ENCODE results near the gene NEU2. TPM values are rescaled to one million over a fixed set of nuclear protein-coding genes. Genes with fewer than 3 reads are reported as not detected.
"Not testable (repeated sequence)": the region's sequence is repeated elsewhere in the genome, so short reads cannot be mapped to it uniquely, and the experiment has no call there.

NEU2 gene
- total and polyA plus RNA-seq, 2 experiments from 2014 or later, result not detected

GRCh38 chr2:233048569-233049193, 16.2 kb downstream of the NEU2 start:
- no peaks in the 10 kb centered on the region for H3K9me3 ChIP-seq (ENCODE audit: low read depth)
- 84% methylated on average over 10 of the region's 10 CpGs for WGBS (ENCODE audit: low lambda C conversion rate, missing lambda C conversion rate)
- no peaks in the 10 kb centered on the region for H3K36me3 ChIP-seq (replicated peaks; ENCODE audit: insufficient read depth, low read depth)
- no peak overlapping the region for H3K4me3 ChIP-seq
- H2AFZ ChIP-seq, result no peak overlapping the region
- peaks cover 8% of the 10 kb centered on the region for H3K27me3 ChIP-seq
- TF ChIP-seq CTCF (IDR thresholded peaks at IDR 0.05; ENCODE audit: poor library complexity), result no peak
- no peak overlapping the region for H3K4me2 ChIP-seq
- no peaks in the 10 kb centered on the region for H3K79me2 ChIP-seq
- no peaks in the 10 kb centered on the region for H3K4me1 ChIP-seq (ENCODE audit: insufficient read depth)
- no peaks in the 10 kb centered on the region for H4K20me1 ChIP-seq (ENCODE audit: insufficient read depth, poor library complexity, severe bottlenecking)
- no peak overlapping the region for H3K27ac ChIP-seq
- H3K9me2 ChIP-seq (replicated peaks; ENCODE audit: insufficient read depth), result no peaks in the 10 kb centered on the region
- DNase-seq (ENCODE audit: low spot score), result no peak

- no peaks in the 10 kb centered on the region for H4K20me1 ChIP-seq (ENCODE audit: insufficient read depth, poor library complexity, severe bottlenecking)
- no peaks in the 10 kb centered on the region for H3K36me3 ChIP-seq (replicated peaks; ENCODE audit: insufficient read depth, low read depth)
- H3K4me3 ChIP-seq, result no peak overlapping the region
- no peaks in the 10 kb centered on the region for H3K9me2 ChIP-seq (replicated peaks; ENCODE audit: insufficient read depth)
- TF ChIP-seq EZH2 (IDR thresholded peaks at IDR 0.05; ENCODE audit: borderline replicate concordance) (no peak), CTCF (IDR thresholded peaks at IDR 0.05; ENCODE audit: poor library complexity) (no peak), EZH2phosphoT487 (IDR thresholded peaks at IDR 0.05; ENCODE audit: low read depth, severe bottlenecking, unreplicated experiment) (no peak)
- no peaks in the 10 kb centered on the region for H3K79me2 ChIP-seq
- H3K4me1 ChIP-seq (ENCODE audit: insufficient read depth), result no peaks in the 10 kb centered on the region
- no peak for DNase-seq (ENCODE audit: low spot score)
- H2AFZ ChIP-seq, result no peak overlapping the region
- no peak overlapping the region for H3K27ac ChIP-seq
- no peaks in the 10 kb centered on the region for H3K9me3 ChIP-seq (ENCODE audit: low read depth)
- H3K4me2 ChIP-seq, result no peak overlapping the region
- WGBS (ENCODE audit: low lambda C conversion rate, missing lambda C conversion rate), result 53% methylated on average over 4 of the region's 4 CpGs
- peaks cover 8% of the 10 kb centered on the region for H3K27me3 ChIP-seq
Observed at GRCh38 chr2:233049194-233049761, 16.8 kb downstream of the NEU2 start.

- DNase-seq (ENCODE audit: low spot score), result no peak
- TF ChIP-seq CTCF (IDR thresholded peaks at IDR 0.05; ENCODE audit: poor library complexity), result no peak
- TF ChIP-seq EZH2phosphoT487 (IDR thresholded peaks at IDR 0.05; ENCODE audit: low read depth, severe bottlenecking, unreplicated experiment), result no peak
- TF ChIP-seq EZH2 (IDR thresholded peaks at IDR 0.05; ENCODE audit: borderline replicate concordance), result no peak
- Histone ChIP-seq H3K27me3 (peaks cover 8% of the 10 kb centered on the region), H3K4me1 (ENCODE audit: insufficient read depth) (no peaks in the 10 kb centered on the region), H3K27ac (no peak overlapping the region), H4K20me1 (ENCODE audit: insufficient read depth, poor library complexity, severe bottlenecking) (no peaks in the 10 kb centered on the region), H3K4me2 (no peak overlapping the region), H2AFZ (no peak overlapping the region), H3K36me3 (replicated peaks; ENCODE audit: insufficient read depth, low read depth) (no peaks in the 10 kb centered on the region), H3K79me2 (no peaks in the 10 kb centered on the region), H3K4me3 (no peak overlapping the region), H3K9me2 (replicated peaks; ENCODE audit: insufficient read depth) (no peaks in the 10 kb centered on the region), H3K9me3 (ENCODE audit: low read depth) (no peaks in the 10 kb centered on the region)
- WGBS (ENCODE audit: low lambda C conversion rate, missing lambda C conversion rate), result 25% methylated on average over 24 of the region's 24 CpGs
Observed at GRCh38 chr2:233051241-233052149, 19.0 kb downstream of the NEU2 start.

- H3K9me2 ChIP-seq (replicated peaks; ENCODE audit: insufficient read depth); DNase-seq (ENCODE audit: low spot score); H3K9me3 ChIP-seq (ENCODE audit: low read depth); H3K79me2 ChIP-seq; H2AFZ ChIP-seq; H3K4me1 ChIP-seq (ENCODE audit: insufficient read depth); H4K20me1 ChIP-seq (ENCODE audit: insufficient read depth, poor library complexity, severe bottlenecking); H3K4me2 ChIP-seq; H3K4me3 ChIP-seq; H3K36me3 ChIP-seq (replicated peaks; ENCODE audit: insufficient read depth, low read depth); H3K27ac ChIP-seq; H3K27me3 ChIP-seq: not testable (repeated sequence)
- WGBS (ENCODE audit: low lambda C conversion rate, missing lambda C conversion rate), result 97% methylated on average over 4 of the region's 4 CpGs
Observed at GRCh38 chr2:233052517-233052916, 20.0 kb downstream of the NEU2 start.

Data from hepatocyte (in vitro differentiated cells).